HepG2 (cell line): ENCODE measurements around the gene DNAJA3. TPM values are rescaled to one million over a fixed set of nuclear protein-coding genes. Genes with fewer than 3 reads are reported as not detected.

Experiments
- DPF2 ChIP-seq: sonication (generic); formaldehyde crosslinking; IDR thresholded peaks from 2 replicates; pipeline ENCODE4 v1.4.0; 2020; ENCODE audit warnings: mild to moderate bottlenecking, low read depth, missing genetic modification reagents, borderline replicate concordance
- ETS1 ChIP-seq: sonication (generic); formaldehyde crosslinking; IDR thresholded peaks from 2 replicates; pipeline ENCODE4 v1.4.0; 2020; ENCODE audit warnings: missing genetic modification reagents
- FOXA3 ChIP-seq: IDR thresholded peaks from 2 replicates; pipeline ENCODE4 v1.6.1; 2016; ENCODE audit warnings: missing genetic modification reagents, missing compliant biosample characterization
- HIC2 ChIP-seq: sonication (generic); formaldehyde crosslinking; IDR thresholded peaks from 2 replicates; pipeline ENCODE4 v1.9.0; 2022; ENCODE audit warnings: low read depth, missing genetic modification reagents
- MEF2D ChIP-seq: sonication (generic); formaldehyde crosslinking; IDR thresholded peaks from 2 replicates; pipeline ENCODE4 v1.5.1; 2020; ENCODE audit warnings: mild to moderate bottlenecking, missing genetic modification reagents
- MIER2 ChIP-seq: IDR thresholded peaks from 2 replicates; pipeline ENCODE4 v1.6.1; 2016; ENCODE audit warnings: missing biosample characterization, missing genetic modification reagents
- NFAT5 ChIP-seq: sonication (generic); formaldehyde crosslinking; IDR thresholded peaks from 2 replicates; pipeline ENCODE4 v1.4.0; 2020; ENCODE audit warnings: missing genetic modification reagents
- SAFB2 ChIP-seq: sonication (generic); formaldehyde crosslinking; IDR thresholded peaks from 2 replicates; pipeline ENCODE4 v1.5.1; 2020; ENCODE audit warnings: missing genetic modification reagents, low read depth, mild to moderate bottlenecking, borderline replicate concordance
- SP2 ChIP-seq: sonication (generic); formaldehyde crosslinking; IDR thresholded peaks from 2 replicates; pipeline ENCODE4 v1.5.1; 2020; ENCODE audit warnings: mild to moderate bottlenecking, missing genetic modification reagents
- TBP ChIP-seq: sonication (generic); formaldehyde crosslinking; IDR thresholded peaks from 2 replicates; pipeline ENCODE4 v1.5.0; 2020; ENCODE audit warnings: missing genetic modification reagents
- ZBTB42 ChIP-seq: sonication (generic); formaldehyde crosslinking; IDR thresholded peaks from 2 replicates; pipeline ENCODE4 v1.5.0; 2020; ENCODE audit warnings: mild to moderate bottlenecking, missing genetic modification reagents
- ZFP41 ChIP-seq: sonication (generic); formaldehyde crosslinking; IDR thresholded peaks from 2 replicates; pipeline ENCODE4 v1.4.0; 2020; ENCODE audit warnings: mild to moderate bottlenecking, missing genetic modification reagents, borderline replicate concordance
- ZFP62 ChIP-seq: sonication (generic); formaldehyde crosslinking; IDR thresholded peaks from 2 replicates; pipeline ENCODE4 v1.4.0; 2020; ENCODE audit warnings: missing genetic modification reagents
- ZNF136 ChIP-seq: sonication (generic); formaldehyde crosslinking; IDR thresholded peaks from 2 replicates; pipeline ENCODE4 v1.8.1; 2022; ENCODE audit warnings: low read depth, mild to moderate bottlenecking, moderate library complexity, missing genetic modification reagents
- ZNF138 ChIP-seq: sonication (generic); formaldehyde crosslinking; IDR thresholded peaks from 2 replicates; pipeline ENCODE4 v1.5.0; 2020; ENCODE audit warnings: mild to moderate bottlenecking, low read depth, missing genetic modification reagents
- ZNF224 ChIP-seq: sonication (generic); formaldehyde crosslinking; IDR thresholded peaks from 2 replicates; pipeline ENCODE4 v1.5.0; 2020; ENCODE audit warnings: mild to moderate bottlenecking, missing genetic modification reagents
- ZNF850 ChIP-seq: sonication (generic); formaldehyde crosslinking; conservative IDR thresholded peaks from 2 replicates; pipeline ENCODE4 v1.9.0; 2021; ENCODE audit warnings: mild to moderate bottlenecking, missing genetic modification reagents
- polyA plus RNA-seq, 8 experiments: library from polyadenylated mRNA; depleted of rRNA in 3 of 8; stranded (reverse) in 7 of 8; unstranded in 1 of 8; fragments of >200 nt; fragmentation: Illumina TruSeq in 4 of 8; extraction: Trizol in 4 of 8; gene quantifications; 2 replicates each; pipeline versions ENCODE4 v1.2.1 to v1.2.3, GENCODE V29; 2011 to 2016; ENCODE audit warnings: low read depth in 4 of 8, missing spikeins in 1 of 8, mixed read lengths in 1 of 8; ENCODE audit not compliant: insufficient read depth in 1 of 8
- total RNA-seq, 5 experiments: library from RNA; depleted of rRNA; stranded (reverse); fragments of >200 nt; fragmentation: Illumina TruSeq; extraction: Trizol; gene quantifications; 2 replicates each; pipeline ENCODE4 v1.2.3, GENCODE V29; 2016; ENCODE audit warnings: low read depth in 1 of 5
- TF ChIP-seq, protein P1 (sequence below): sonication (generic); formaldehyde crosslinking; IDR thresholded peaks from 2 replicates; pipeline ENCODE4 v1.5.1; 2020; ENCODE audit warnings: mild to moderate bottlenecking, moderate library complexity, missing genetic modification reagents
- TF ChIP-seq, protein P2 (sequence below): sonication (generic); IDR thresholded peaks from 2 replicates; pipeline ENCODE4 v1.6.1; 2016; ENCODE audit warnings: low read depth, borderline replicate concordance

Gene DNAJA3
- total and polyA plus RNA-seq, 2 of the 13 experiments (the other 11 are each of a cell fraction or from before 2014, with no cell fraction given) = 77.0 to 83.3 TPM

GRCh38 chr16:4474192-4474961, 48.7 kb downstream of the DNAJA3 start, which contains the start of gene NMRAL1 (continued):
- TF ChIP-seq ZNF138 (CRISPR knock-in tag) (no peak), ZFP41 (CRISPR knock-in tag) (no peak), ZNF224 (CRISPR knock-in tag) (no peak), TBP (CRISPR knock-in tag) (no peak), SAFB2 (0 out of 2 replicates have a peak, but pooled peaks have one; percentile 38), FOXA3 (CRISPR knock-in tag) (peak; percentile 51; the same call in 1 of the 2 replicates), DPF2 (CRISPR knock-in tag) (no peak), SP2 (CRISPR knock-in tag) (peak; percentile 1; the same call in 1 of the 2 replicates), MEF2D (peak; percentile 35; the same call in 1 of the 2 replicates), ZNF850 (CRISPR knock-in tag) (no peak), ZFP62 (no peak), ZNF136 (CRISPR knock-in tag) (no peak), NFAT5 (CRISPR knock-in tag) (no peak), HIC2 (no peak), ETS1 (CRISPR knock-in tag) (no peak), MIER2 (no peak), ZBTB42 (no peak)
- TF ChIP-seq, protein P1, sequence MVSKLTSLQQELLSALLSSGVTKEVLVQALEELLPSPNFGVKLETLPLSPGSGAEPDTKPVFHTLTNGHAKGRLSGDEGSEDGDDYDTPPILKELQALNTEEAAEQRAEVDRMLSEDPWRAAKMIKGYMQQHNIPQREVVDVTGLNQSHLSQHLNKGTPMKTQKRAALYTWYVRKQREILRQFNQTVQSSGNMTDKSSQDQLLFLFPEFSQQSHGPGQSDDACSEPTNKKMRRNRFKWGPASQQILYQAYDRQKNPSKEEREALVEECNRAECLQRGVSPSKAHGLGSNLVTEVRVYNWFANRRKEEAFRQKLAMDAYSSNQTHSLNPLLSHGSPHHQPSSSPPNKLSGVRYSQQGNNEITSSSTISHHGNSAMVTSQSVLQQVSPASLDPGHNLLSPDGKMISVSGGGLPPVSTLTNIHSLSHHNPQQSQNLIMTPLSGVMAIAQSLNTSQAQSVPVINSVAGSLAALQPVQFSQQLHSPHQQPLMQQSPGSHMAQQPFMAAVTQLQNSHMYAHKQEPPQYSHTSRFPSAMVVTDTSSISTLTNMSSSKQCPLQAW (CRISPR knock-in tag) = no peak
- TF ChIP-seq, protein P2, sequence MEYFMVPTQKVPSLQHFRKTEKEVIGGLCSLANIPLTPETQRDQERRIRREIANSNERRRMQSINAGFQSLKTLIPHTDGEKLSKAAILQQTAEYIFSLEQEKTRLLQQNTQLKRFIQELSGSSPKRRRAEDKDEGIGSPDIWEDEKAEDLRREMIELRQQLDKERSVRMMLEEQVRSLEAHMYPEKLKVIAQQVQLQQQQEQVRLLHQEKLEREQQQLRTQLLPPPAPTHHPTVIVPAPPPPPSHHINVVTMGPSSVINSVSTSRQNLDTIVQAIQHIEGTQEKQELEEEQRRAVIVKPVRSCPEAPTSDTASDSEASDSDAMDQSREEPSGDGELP = no peak
